Caco-2 (cell line): ENCODE measurements around the gene CEP192. TPM values are rescaled to one million over a fixed set of nuclear protein-coding genes. Genes with fewer than 3 reads are reported as not detected.
"Not testable (repeated sequence)": the region's sequence is repeated elsewhere in the genome, so short reads cannot be mapped to it uniquely, and the experiment has no call there.

ENCODE experiments used
- BruUV-seq: library from RNA; stranded (reverse); fragments of 400-500 nt; replicated peaks from 2 replicates; lab custom pipeline; 2021; lab: Mats Ljungman, UMichigan
- CTCF ChIA-PET: fragments of 300-600 bp; sonication (Branson Sonifier 250); formaldehyde crosslinking; loops from one replicate; lab custom pipeline; 2022; ENCODE audit warnings: antibody characterized with exemption; lab: Charles Lee
- POLR2A ChIA-PET: fragments of 300-600 bp; sonication (Branson Sonifier 250); formaldehyde crosslinking; loops from one replicate; lab custom pipeline; 2022; ENCODE audit warnings: antibody characterized with exemption; lab: Charles Lee
- DNase-seq, 2 experiments: peaks; one replicate each; pipeline versions ENCODE4 v3.0.0 to v3.0.0-alpha.2; 2020 to 2022
- H3K27me3 ChIP-seq: replicated peaks from 2 replicates; pipeline ENCODE4 v1.6.0; 2011; ENCODE audit warnings: low read length; ENCODE audit not compliant: control insufficient read depth, insufficient read depth
- H3K36me3 ChIP-seq: 2 replicates; pipeline ENCODE4 v1.5.1; 2011; ENCODE audit warnings: low read length; ENCODE audit not compliant: control insufficient read depth, insufficient read depth
- H3K4me1 ChIP-seq: fragments of 250-450 bp; sonication (Bioruptor Pico); 2 replicates; pipeline ENCODE4 v1.5.1; 2020; ENCODE audit warnings: mild to moderate bottlenecking
- H3K4me3 ChIP-seq: 2 replicates; pipeline ENCODE4 v1.5.1; 2011; ENCODE audit warnings: low read depth, mild to moderate bottlenecking, control low read depth, low read length
- H3K9me3 ChIP-seq: fragments of 250-450 bp; sonication (Bioruptor Pico); 2 replicates; pipeline ENCODE4 v1.5.1; 2020; ENCODE audit warnings: mild to moderate bottlenecking, moderate library complexity
- H3K27ac Mint-ChIP-seq: one replicate; pipeline ENCODE4 v1.8.0; 2022; ENCODE audit warnings: mixed read lengths; ENCODE audit not compliant: unreplicated experiment
- H3K27me3 Mint-ChIP-seq: one replicate; pipeline ENCODE4 v1.8.0; 2022; ENCODE audit warnings: mixed read lengths; ENCODE audit not compliant: insufficient read depth, unreplicated experiment
- H3K36me3 Mint-ChIP-seq: one replicate; pipeline ENCODE4 v1.8.0; 2022; ENCODE audit warnings: mild to moderate bottlenecking, mixed read lengths; ENCODE audit not compliant: insufficient read depth, unreplicated experiment
- H3K4me1 Mint-ChIP-seq: one replicate; pipeline ENCODE4 v1.8.0; 2022; ENCODE audit warnings: low read depth, mixed read lengths; ENCODE audit not compliant: unreplicated experiment
- H3K4me3 Mint-ChIP-seq: one replicate; pipeline ENCODE4 v1.8.0; 2022; ENCODE audit warnings: mild to moderate bottlenecking, moderate library complexity, mixed read lengths; ENCODE audit not compliant: unreplicated experiment
- H3K9me3 Mint-ChIP-seq: one replicate; pipeline ENCODE4 v1.8.0; 2022; ENCODE audit warnings: mixed read lengths; ENCODE audit not compliant: unreplicated experiment
- intact Hi-C: fragments of 100-400 bp; cut with micrococcal nuclease; formaldehyde crosslinking; loops from one replicate; pipeline ENCODE4 v1.10.0; 2022; ENCODE audit not compliant: unreplicated experiment
- total RNA-seq: library from RNA; stranded (reverse); gene quantifications from 2 replicates; pipeline ENCODE4 v1.2.3, GENCODE V29; 2022
- TF ChIP-seq, protein P1 (sequence below), 2 experiments: fragments of 200-600 bp in 1 of 2; IDR thresholded peaks; 1 replicate in 1 of 2; 2 replicates in 1 of 2; pipeline versions ENCODE4 v1.5.1 to v1.8.0; 2011 to 2022; ENCODE audit warnings: antibody characterized with exemption in 1 of 2, control low read depth in 1 of 2, inconsistent platforms in 1 of 2, low read depth in 1 of 2, low read length in 1 of 2, mild to moderate bottlenecking in 1 of 2, moderate library complexity in 1 of 2; ENCODE audit not compliant: insufficient read depth in 1 of 2, severe bottlenecking in 1 of 2, unreplicated experiment in 1 of 2

CEP192 gene
- total RNA-seq, 1 experiment from 2014 or later, result 33.5 TPM

- H3K9me3 Mint-ChIP-seq, result no peaks in the 10 kb centered on the region
- no peak overlapping the region for H3K4me3 Mint-ChIP-seq
- no peaks in the 10 kb centered on the region for H3K27me3 ChIP-seq
- H3K4me1 Mint-ChIP-seq, result peaks cover 7% of the 10 kb centered on the region
- intact Hi-C loops, result no loop called here
- H3K4me3 ChIP-seq, result no peak overlapping the region
- H3K9me3 ChIP-seq, result no peaks in the 10 kb centered on the region
- POLR2A ChIA-PET, result no interaction called here
- CTCF ChIA-PET, result no interaction called here
- no TSS peak for BruUV-seq
- H3K4me1 ChIP-seq, result no peaks in the 10 kb centered on the region; the same call in 1 of the 2 replicates
- H3K27ac Mint-ChIP-seq, result no peak overlapping the region
- TF ChIP-seq, protein P1, sequence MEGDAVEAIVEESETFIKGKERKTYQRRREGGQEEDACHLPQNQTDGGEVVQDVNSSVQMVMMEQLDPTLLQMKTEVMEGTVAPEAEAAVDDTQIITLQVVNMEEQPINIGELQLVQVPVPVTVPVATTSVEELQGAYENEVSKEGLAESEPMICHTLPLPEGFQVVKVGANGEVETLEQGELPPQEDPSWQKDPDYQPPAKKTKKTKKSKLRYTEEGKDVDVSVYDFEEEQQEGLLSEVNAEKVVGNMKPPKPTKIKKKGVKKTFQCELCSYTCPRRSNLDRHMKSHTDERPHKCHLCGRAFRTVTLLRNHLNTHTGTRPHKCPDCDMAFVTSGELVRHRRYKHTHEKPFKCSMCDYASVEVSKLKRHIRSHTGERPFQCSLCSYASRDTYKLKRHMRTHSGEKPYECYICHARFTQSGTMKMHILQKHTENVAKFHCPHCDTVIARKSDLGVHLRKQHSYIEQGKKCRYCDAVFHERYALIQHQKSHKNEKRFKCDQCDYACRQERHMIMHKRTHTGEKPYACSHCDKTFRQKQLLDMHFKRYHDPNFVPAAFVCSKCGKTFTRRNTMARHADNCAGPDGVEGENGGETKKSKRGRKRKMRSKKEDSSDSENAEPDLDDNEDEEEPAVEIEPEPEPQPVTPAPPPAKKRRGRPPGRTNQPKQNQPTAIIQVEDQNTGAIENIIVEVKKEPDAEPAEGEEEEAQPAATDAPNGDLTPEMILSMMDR (IDR thresholded peaks at IDR 0.05; ENCODE audit: insufficient read depth in 1 of 2, low read depth in 1 of 2, low read length in 1 of 2, severe bottlenecking in 1 of 2, unreplicated experiment in 1 of 2), result no peak
- peaks cover 1% of the 10 kb centered on the region; the same call in 1 of the 2 replicates for H3K36me3 ChIP-seq
- DNase-seq, result no peak
- H3K36me3 Mint-ChIP-seq, result peaks cover 5% of the 10 kb centered on the region
- H3K27me3 Mint-ChIP-seq, result no peaks in the 10 kb centered on the region
Observed at GRCh38 chr18:12996661-12997292, 5.6 kb downstream of the CEP192 start.

- DNase-seq, H3K36me3 Mint-ChIP-seq, H3K27me3 Mint-ChIP-seq, H3K4me1 Mint-ChIP-seq, H3K9me3 Mint-ChIP-seq, H3K4me3 ChIP-seq, H3K27me3 ChIP-seq, H3K4me3 Mint-ChIP-seq, H3K4me1 ChIP-seq, CTCF ChIA-PET, BruUV-seq, H3K27ac Mint-ChIP-seq, H3K9me3 ChIP-seq, H3K36me3 ChIP-seq, intact Hi-C loops, POLR2A ChIA-PET: not testable (repeated sequence)
Observed at GRCh38 chr18:12997330-12997729, 6.2 kb downstream of the CEP192 start.

GRCh38 chr18:12998332-12999060 lies 7.3 kb downstream of the CEP192 start:
- ChIA-PET POLR2A (no interaction called here), CTCF (interaction anchor here (0.6 kb wide), 1 partner anchor 608 kb away, joined by 4 read pairs; no protein-coding TSS in a partner anchor)
- BruUV-seq, result no TSS peak

More at GRCh38 chr18:12998332-12999060, 7.3 kb downstream of the CEP192 start:
- Mint-ChIP-seq H3K9me3 (no peaks in the 10 kb centered on the region), H3K4me3 (no peak overlapping the region), H3K27me3 (no peaks in the 10 kb centered on the region), H3K27ac (no peak overlapping the region), H3K36me3 (peaks cover 5% of the 10 kb centered on the region), H3K4me1 (no peaks in the 10 kb centered on the region)
- no peaks in the 10 kb centered on the region for H3K27me3 ChIP-seq
- no peak for DNase-seq
- intact Hi-C loops, result no loop called here
- no peaks in the 10 kb centered on the region for H3K4me1 ChIP-seq
- H3K4me3 ChIP-seq, result no peak overlapping the region
- TF ChIP-seq, protein P1 (IDR thresholded peaks at IDR 0.05; ENCODE audit: insufficient read depth in 1 of 2, low read depth in 1 of 2, low read length in 1 of 2, severe bottlenecking in 1 of 2, unreplicated experiment in 1 of 2), result no peak
- peaks cover 1% of the 10 kb centered on the region; the same call in 1 of the 2 replicates for H3K36me3 ChIP-seq
- no peaks in the 10 kb centered on the region for H3K9me3 ChIP-seq
